Prostate gland (tissue), 2 donors: Measurements from ENCODE around the gene EGFL6. TPM values are rescaled to one million over a fixed set of nuclear protein-coding genes. Genes with fewer than 3 reads are reported as not detected.

Experiments
- DNase-seq: peaks from one replicate; pipeline ENCODE4 v3.0.0-alpha.2; 2019; ENCODE audit warnings: low spot score
- H3K27ac ChIP-seq, 2 donors: fragments of 200-600 bp; sonication (generic); 2 replicates each; pipeline ENCODE4 v1.5.1; 2017 to 2019
- H3K27me3 ChIP-seq: fragments of 200-600 bp; sonication (generic); replicated peaks from 2 replicates; pipeline ENCODE4 v1.5.1; 2019; ENCODE audit not compliant: insufficient read depth
- H3K36me3 ChIP-seq, 2 donors: fragments of 200-600 bp; sonication (generic); 1 replicate in 1 of 2; 2 replicates in 1 of 2; pipeline versions ENCODE4 v1.5.1 to v1.8.1; 2017 to 2019
- H3K4me1 ChIP-seq: fragments of 200-600 bp; sonication (generic); replicated peaks from 2 replicates; pipeline ENCODE4 v1.5.1; 2019
- H3K4me3 ChIP-seq, 2 donors: fragments of 200-600 bp; sonication (generic); 2 replicates each; pipeline ENCODE4 v1.5.1; 2017 to 2019
- H3K9me3 ChIP-seq: fragments of 200-600 bp; sonication (generic); 2 replicates; pipeline ENCODE4 v1.5.1; 2017
- POLR2A ChIP-seq: fragments of 450-650 bp; IDR thresholded peaks from one replicate; pipeline ENCODE4 v1.6.1; 2016; ENCODE audit warnings: antibody characterized with exemption, mild to moderate bottlenecking
- POLR2AphosphoS5 ChIP-seq: sonication (generic); formaldehyde crosslinking; IDR thresholded peaks from one replicate; pipeline ENCODE4 v1.6.1; 2017; ENCODE audit warnings: antibody characterized with exemption
- WGBS: methylation state at CpG from one replicate; pipeline ENCODE4 v1.1.5; 2018; 5-methylcytosine and 5-hydroxymethylcytosine counted together
- intact Hi-C: fragments of 100-400 bp; cut with DNase I; formaldehyde crosslinking; loops from one replicate; pipeline ENCODE4 v1.14.2; 2022
- total RNA-seq, 2 donors: library from RNA; depleted of rRNA; stranded (reverse); fragments of >200 nt; gene quantifications; one replicate each; pipeline ENCODE4 v1.1.0, GENCODE V29; 2016
- TF ChIP-seq, protein P1 (sequence below), 4 experiments: fragments of 200-600 bp in 2 of 4; fragments of 450-650 bp in 2 of 4; sonication (generic) in 2 of 4; IDR thresholded peaks; 1 replicate in 3 of 4; 2 replicates in 1 of 4; pipeline ENCODE4 v1.5.1; 2016 to 2019; ENCODE audit warnings: antibody characterized with exemption in 4 of 4, mild to moderate bottlenecking in 2 of 4, moderate library complexity in 2 of 4

The EGFL6 gene
- total RNA-seq, 2 donors from 2014 or later: 0.23 TPM; not detected in 1

DNA sequence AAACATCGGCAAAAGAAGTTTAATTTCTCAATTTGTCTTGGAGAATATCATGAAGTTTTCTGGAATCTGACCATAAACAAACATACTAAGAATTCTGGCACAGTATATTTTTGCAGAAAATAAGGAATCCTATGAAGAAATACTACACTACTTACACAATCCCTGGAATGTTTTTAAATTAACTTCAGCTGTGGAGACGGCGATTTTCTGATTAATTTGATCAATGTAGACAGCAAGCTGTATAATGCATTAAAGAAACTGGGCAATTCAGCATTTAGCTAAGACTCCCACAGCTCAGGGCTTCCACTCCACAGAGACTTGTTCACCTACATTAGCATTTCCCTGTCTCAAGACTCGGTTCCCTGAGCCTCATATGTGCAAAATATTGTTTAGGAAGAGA, 12.2 kb downstream of the EGFL6 start:
- TF ChIP-seq, protein P1, sequence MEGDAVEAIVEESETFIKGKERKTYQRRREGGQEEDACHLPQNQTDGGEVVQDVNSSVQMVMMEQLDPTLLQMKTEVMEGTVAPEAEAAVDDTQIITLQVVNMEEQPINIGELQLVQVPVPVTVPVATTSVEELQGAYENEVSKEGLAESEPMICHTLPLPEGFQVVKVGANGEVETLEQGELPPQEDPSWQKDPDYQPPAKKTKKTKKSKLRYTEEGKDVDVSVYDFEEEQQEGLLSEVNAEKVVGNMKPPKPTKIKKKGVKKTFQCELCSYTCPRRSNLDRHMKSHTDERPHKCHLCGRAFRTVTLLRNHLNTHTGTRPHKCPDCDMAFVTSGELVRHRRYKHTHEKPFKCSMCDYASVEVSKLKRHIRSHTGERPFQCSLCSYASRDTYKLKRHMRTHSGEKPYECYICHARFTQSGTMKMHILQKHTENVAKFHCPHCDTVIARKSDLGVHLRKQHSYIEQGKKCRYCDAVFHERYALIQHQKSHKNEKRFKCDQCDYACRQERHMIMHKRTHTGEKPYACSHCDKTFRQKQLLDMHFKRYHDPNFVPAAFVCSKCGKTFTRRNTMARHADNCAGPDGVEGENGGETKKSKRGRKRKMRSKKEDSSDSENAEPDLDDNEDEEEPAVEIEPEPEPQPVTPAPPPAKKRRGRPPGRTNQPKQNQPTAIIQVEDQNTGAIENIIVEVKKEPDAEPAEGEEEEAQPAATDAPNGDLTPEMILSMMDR (IDR thresholded peaks at IDR 0.05): no peak
- TF ChIP-seq POLR2A (no peak), POLR2AphosphoS5 (no peak)
- H3K4me3 ChIP-seq: no peak overlapping the region
- H3K36me3 ChIP-seq: no peaks in the 10 kb centered on the region
- H3K27me3 ChIP-seq: no peaks in the 10 kb centered on the region
- no peak for DNase-seq
- H3K27ac ChIP-seq: no peak overlapping the region
- no peaks in the 10 kb centered on the region for H3K4me1 ChIP-seq
- WGBS: 71% methylated on average over 4 of the region's 4 CpGs
- intact Hi-C loops: no loop called here
- H3K9me3 ChIP-seq: no peaks in the 10 kb centered on the region

DNA sequence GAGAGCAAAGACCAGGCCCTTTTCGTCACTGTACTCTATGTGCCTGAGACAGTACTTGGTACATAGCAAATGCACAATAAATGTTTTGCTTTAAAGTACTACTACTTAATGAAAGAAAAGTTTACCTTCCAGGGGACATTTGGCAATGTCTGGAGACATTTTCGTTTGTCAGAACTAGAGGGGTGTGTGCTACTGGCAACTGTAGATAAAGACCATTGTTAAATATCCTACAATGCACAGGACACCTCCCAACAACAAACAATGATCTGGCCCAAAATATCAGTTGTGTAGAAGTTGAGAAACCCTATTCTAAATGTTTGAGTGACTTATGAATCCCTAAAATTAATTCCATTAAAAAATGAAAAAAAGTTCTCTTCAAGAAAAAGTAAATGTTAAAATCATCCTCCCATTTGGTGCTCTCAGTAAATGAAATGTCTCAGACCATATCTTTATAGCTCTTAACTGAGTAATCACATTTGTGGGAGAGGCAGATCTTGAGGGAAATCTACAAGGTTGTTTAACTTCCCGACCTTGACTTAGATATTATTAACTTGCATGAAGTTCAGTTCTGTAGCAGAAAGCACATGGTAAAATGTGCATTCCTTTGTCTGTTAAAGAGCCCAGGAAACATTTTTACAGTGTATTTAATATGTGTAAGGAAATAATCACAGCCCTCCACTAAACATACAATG, 18.5 kb downstream of the EGFL6 start:
- H3K4me3 ChIP-seq: no peak overlapping the region
- H3K36me3 ChIP-seq: no peaks in the 10 kb centered on the region
- WGBS: 38% methylated on average over 3 of the region's 3 CpGs
- H3K4me1 ChIP-seq: no peaks in the 10 kb centered on the region
- TF ChIP-seq, protein P1 (IDR thresholded peaks at IDR 0.05): no peak
- no peak for TF ChIP-seq POLR2AphosphoS5
- no peak for TF ChIP-seq POLR2A
- intact Hi-C loops: no loop called here
- no peak for DNase-seq
- no peaks in the 10 kb centered on the region for H3K9me3 ChIP-seq
- no peaks in the 10 kb centered on the region for H3K27me3 ChIP-seq
- no peak overlapping the region for H3K27ac ChIP-seq

DNA sequence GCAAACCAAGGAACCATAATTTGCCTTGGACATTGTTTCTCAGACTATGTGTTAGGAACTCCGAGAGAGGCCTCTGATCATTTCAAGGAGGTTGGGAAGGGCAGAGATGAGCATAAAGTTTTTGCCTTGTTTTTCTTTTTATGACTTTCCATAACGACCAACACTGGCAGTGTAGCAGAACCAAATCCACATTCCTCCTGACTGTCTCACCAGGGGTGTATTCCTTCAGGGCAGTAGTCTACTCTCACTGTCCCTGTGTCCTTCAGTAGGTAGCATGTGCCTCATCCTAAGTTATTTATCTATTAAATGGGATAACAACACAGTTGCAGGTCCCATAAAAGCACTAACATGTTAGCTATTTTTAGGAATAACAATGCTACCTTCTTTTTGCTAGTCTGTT, 20.8 kb downstream of the EGFL6 start:
- Histone ChIP-seq H3K36me3 (no peaks in the 10 kb centered on the region), H3K9me3 (no peaks in the 10 kb centered on the region), H3K27me3 (no peaks in the 10 kb centered on the region), H3K4me1 (no peaks in the 10 kb centered on the region), H3K27ac (no peak overlapping the region), H3K4me3 (no peak overlapping the region)
- DNase-seq: no peak
- intact Hi-C loops: no loop called here
- no peak for TF ChIP-seq POLR2AphosphoS5
- TF ChIP-seq, protein P1 (IDR thresholded peaks at IDR 0.05): no peak
- no peak for TF ChIP-seq POLR2A
- WGBS: 69% methylated on average over 2 of the region's 2 CpGs

GRCh38 chrX:13590914-13591313, 21.5 kb downstream of the EGFL6 start:
- intact Hi-C loops: no loop called here
- H3K4me1 ChIP-seq: no peaks in the 10 kb centered on the region
- DNase-seq: no peak
- H3K36me3 ChIP-seq: no peaks in the 10 kb centered on the region
- no peaks in the 10 kb centered on the region for H3K27me3 ChIP-seq
- no peak overlapping the region for H3K27ac ChIP-seq
- no peaks in the 10 kb centered on the region for H3K9me3 ChIP-seq
- 60% methylated on average over 5 of the region's 5 CpGs for WGBS
- TF ChIP-seq POLR2A (no peak), POLR2AphosphoS5 (no peak)
- TF ChIP-seq, protein P1 (IDR thresholded peaks at IDR 0.05): no peak
- H3K4me3 ChIP-seq: no peak overlapping the region

DNA sequence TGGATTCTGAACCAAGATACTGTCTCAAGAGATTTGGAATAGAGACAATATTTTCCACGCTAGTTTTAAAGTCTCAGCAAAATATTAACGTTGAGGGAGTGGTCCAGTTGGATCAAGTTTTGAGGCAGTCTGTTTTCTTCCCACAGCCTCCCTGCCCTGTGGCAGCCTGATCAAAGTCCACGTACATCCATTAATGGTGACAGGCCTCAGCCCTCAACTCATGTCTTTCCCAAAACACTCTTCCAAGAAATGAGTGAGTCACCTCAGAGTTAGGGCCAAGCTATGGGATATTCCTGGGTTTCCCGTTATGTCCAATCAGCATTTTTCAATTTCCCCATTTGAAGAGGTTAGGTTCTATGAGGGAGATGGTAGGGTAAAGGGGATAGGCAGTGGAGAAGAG, 28.5 kb downstream of the EGFL6 start:
- Histone ChIP-seq H3K4me1 (no peaks in the 10 kb centered on the region), H3K27ac (no peak overlapping the region), H3K4me3 (no peak overlapping the region), H3K36me3 (no peaks in the 10 kb centered on the region), H3K27me3 (no peaks in the 10 kb centered on the region), H3K9me3 (no peaks in the 10 kb centered on the region)
- no peak for DNase-seq
- TF ChIP-seq POLR2AphosphoS5: no peak
- TF ChIP-seq, protein P1 (IDR thresholded peaks at IDR 0.05): no peak
- no peak for TF ChIP-seq POLR2A
- 50% methylated on average over 4 of the region's 4 CpGs for WGBS
- intact Hi-C loops: no loop called here
